ENCODE measurements around the gene CENPU. TPM values are rescaled to one million over a fixed set of nuclear protein-coding genes. Genes with fewer than 3 reads are reported as not detected.

CENPU gene
- total RNA-seq, 2 donors from 2014 or later = 2.6 to 15.5 TPM

DNA sequence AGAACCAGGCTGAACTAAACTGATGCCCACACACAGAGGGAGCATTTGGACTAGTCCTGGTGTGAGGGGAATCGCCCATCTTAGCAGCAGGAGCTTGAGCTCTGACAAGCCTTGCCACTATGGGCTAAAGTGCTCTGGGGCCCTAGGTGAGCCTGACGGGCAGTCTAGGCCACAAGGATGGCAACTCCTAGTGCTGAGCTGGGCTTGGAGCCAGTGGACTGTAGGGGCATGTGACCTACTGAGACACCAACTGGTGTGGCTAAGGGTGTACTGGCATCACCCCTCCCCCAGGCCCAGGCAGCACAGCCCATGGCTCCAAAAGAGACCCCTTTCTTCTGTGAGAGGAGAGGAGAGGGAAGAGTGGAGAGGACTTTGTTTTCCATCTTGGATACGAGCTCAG, 14.5 kb downstream of the CENPU start:
- DNase-seq (ENCODE audit: low spot score) = no peak
- WGBS = 100% methylated on average over 2 of the region's 3 CpGs
- no peaks in the 10 kb centered on the region for H3K27me3 ChIP-seq (replicated peaks; ENCODE audit: insufficient read depth)
- H3K27ac ChIP-seq = no peak overlapping the region
- no peaks in the 10 kb centered on the region for H3K4me1 ChIP-seq (replicated peaks)
- intact Hi-C loops (cut with DNase I) = no loop called here
- H3K4me3 ChIP-seq = no peak overlapping the region
- H3K9me3 ChIP-seq = no peaks in the 10 kb centered on the region
- H3K36me3 ChIP-seq = no peaks in the 10 kb centered on the region
- TF ChIP-seq, protein P1, sequence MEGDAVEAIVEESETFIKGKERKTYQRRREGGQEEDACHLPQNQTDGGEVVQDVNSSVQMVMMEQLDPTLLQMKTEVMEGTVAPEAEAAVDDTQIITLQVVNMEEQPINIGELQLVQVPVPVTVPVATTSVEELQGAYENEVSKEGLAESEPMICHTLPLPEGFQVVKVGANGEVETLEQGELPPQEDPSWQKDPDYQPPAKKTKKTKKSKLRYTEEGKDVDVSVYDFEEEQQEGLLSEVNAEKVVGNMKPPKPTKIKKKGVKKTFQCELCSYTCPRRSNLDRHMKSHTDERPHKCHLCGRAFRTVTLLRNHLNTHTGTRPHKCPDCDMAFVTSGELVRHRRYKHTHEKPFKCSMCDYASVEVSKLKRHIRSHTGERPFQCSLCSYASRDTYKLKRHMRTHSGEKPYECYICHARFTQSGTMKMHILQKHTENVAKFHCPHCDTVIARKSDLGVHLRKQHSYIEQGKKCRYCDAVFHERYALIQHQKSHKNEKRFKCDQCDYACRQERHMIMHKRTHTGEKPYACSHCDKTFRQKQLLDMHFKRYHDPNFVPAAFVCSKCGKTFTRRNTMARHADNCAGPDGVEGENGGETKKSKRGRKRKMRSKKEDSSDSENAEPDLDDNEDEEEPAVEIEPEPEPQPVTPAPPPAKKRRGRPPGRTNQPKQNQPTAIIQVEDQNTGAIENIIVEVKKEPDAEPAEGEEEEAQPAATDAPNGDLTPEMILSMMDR (IDR thresholded peaks at IDR 0.05) = no peak
- TF ChIP-seq POLR2A (IDR thresholded peaks at IDR 0.05) (no peak), POLR2AphosphoS5 (IDR thresholded peaks at IDR 0.05) (no peak)

DNA sequence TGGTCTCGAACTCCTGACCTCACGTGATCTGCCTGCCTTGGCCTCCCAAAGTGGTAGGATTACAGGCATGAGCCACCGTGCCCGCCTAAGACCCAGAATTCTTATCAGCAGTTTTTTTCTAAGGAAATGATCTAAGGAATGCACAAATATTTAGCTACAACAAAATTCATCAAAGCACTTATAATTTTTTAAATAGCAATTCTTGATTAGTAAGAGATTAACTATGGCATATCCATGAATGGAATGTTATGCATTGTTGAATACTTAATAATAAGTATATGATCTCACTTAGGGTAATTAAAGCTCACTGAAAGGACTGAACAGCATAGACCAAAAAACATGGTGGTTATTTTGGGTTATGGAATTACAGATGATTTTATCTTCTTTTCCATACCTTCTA, 18.4 kb downstream of the CENPU start:
- TF ChIP-seq POLR2A (IDR thresholded peaks at IDR 0.05) (no peak), POLR2AphosphoS5 (IDR thresholded peaks at IDR 0.05) (no peak)
- TF ChIP-seq, protein P1 (IDR thresholded peaks at IDR 0.05) = no peak
- DNase-seq (ENCODE audit: low spot score) = no peak
- Histone ChIP-seq H3K4me1 (replicated peaks) (no peaks in the 10 kb centered on the region), H3K27me3 (replicated peaks; ENCODE audit: insufficient read depth) (no peaks in the 10 kb centered on the region), H3K9me3 (no peaks in the 10 kb centered on the region), H3K36me3 (no peaks in the 10 kb centered on the region), H3K4me3 (no peak overlapping the region), H3K27ac (no peak overlapping the region)
- intact Hi-C loops (cut with DNase I) = no loop called here
- 86% methylated on average over 4 of the region's 4 CpGs for WGBS

- TF ChIP-seq POLR2AphosphoS5 (IDR thresholded peaks at IDR 0.05) = no peak
- TF ChIP-seq, protein P1 (IDR thresholded peaks at IDR 0.05) = no peak
- TF ChIP-seq POLR2A (IDR thresholded peaks at IDR 0.05) = no peak
- no peaks in the 10 kb centered on the region for H3K9me3 ChIP-seq
- H3K27me3 ChIP-seq (replicated peaks; ENCODE audit: insufficient read depth) = no peaks in the 10 kb centered on the region
- intact Hi-C loops (cut with DNase I) = no loop called here
- no peaks in the 10 kb centered on the region for H3K4me1 ChIP-seq (replicated peaks)
- WGBS = 69% methylated on average over 2 of the region's 2 CpGs
- H3K4me3 ChIP-seq = no peak overlapping the region
- no peak for DNase-seq (ENCODE audit: low spot score)
- no peaks in the 10 kb centered on the region for H3K36me3 ChIP-seq
- H3K27ac ChIP-seq = no peak overlapping the region
These were observed 20.0 kb downstream of the CENPU start for GRCh38 chr4:184713887-184714286.

DNA sequence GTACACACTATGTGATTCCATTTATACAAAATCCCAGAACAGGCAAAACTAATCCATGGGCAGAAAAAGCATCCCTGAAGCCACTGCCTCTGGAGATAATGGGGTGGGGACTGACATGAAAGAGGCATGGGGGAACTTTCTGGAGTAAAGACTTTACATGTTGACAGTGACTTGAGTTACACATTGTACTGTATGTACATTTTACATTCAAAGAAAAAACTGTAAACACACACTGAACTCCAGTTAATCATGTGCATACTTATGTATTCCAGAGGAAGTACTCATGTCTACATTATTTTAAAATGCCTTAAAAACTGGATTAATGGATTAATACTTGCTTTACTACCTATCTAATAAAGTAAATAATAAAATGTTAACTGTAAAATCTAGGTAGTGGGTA, 21.6 kb downstream of the CENPU start:
- Histone ChIP-seq H3K9me3 (no peaks in the 10 kb centered on the region), H3K4me1 (replicated peaks) (no peaks in the 10 kb centered on the region), H3K36me3 (no peaks in the 10 kb centered on the region), H3K4me3 (no peak overlapping the region), H3K27me3 (replicated peaks; ENCODE audit: insufficient read depth) (no peaks in the 10 kb centered on the region), H3K27ac (no peak overlapping the region)
- intact Hi-C loops (cut with DNase I) = no loop called here
- TF ChIP-seq POLR2AphosphoS5 (IDR thresholded peaks at IDR 0.05) = no peak
- TF ChIP-seq, protein P1 (IDR thresholded peaks at IDR 0.05) = no peak
- no peak for TF ChIP-seq POLR2A (IDR thresholded peaks at IDR 0.05)
- DNase-seq (ENCODE audit: low spot score) = no peak

- H3K4me1 ChIP-seq (replicated peaks) = no peaks in the 10 kb centered on the region
- TF ChIP-seq POLR2AphosphoS5 (IDR thresholded peaks at IDR 0.05) (no peak), POLR2A (IDR thresholded peaks at IDR 0.05) (no peak)
- TF ChIP-seq, protein P1 (IDR thresholded peaks at IDR 0.05) = no peak
- no peaks in the 10 kb centered on the region for H3K9me3 ChIP-seq
- no peak overlapping the region for H3K4me3 ChIP-seq
- intact Hi-C loops (cut with DNase I) = no loop called here
- no peak overlapping the region for H3K27ac ChIP-seq
- H3K27me3 ChIP-seq (replicated peaks; ENCODE audit: insufficient read depth) = no peaks in the 10 kb centered on the region
- no peaks in the 10 kb centered on the region for H3K36me3 ChIP-seq
- 74% methylated on average over 1 of the region's 1 CpG for WGBS
- no peak for DNase-seq (ENCODE audit: low spot score)
These were observed 27.4 kb downstream of the CENPU start for GRCh38 chr4:184706453-184706852.
